Measurements from ENCODE around the gene ARPP19. TPM values are rescaled to one million over a fixed set of nuclear protein-coding genes. Genes with fewer than 3 reads are reported as not detected.
A peak's percentile ranks its signal among the peaks of the same experiment; 100 is the strongest.

The ARPP19 gene
- total RNA-seq, 1 donor from 2014 or later: 220 TPM

- Mint-ChIP-seq H3K36me3 (ENCODE audit: low read depth, unreplicated experiment) (no peaks in the 10 kb centered on the region), H3K4me1 (ENCODE audit: unreplicated experiment) (peaks cover 7% of the 10 kb centered on the region), H3K27me3 (ENCODE audit: unreplicated experiment) (peaks cover 10% of the 10 kb centered on the region), H3K27ac (ENCODE audit: unreplicated experiment) (peak overlapping the region; percentile 8), H3K9me3 (ENCODE audit: unreplicated experiment) (no peaks in the 10 kb centered on the region), H3K4me3 (ENCODE audit: unreplicated experiment) (no peak overlapping the region)
- DNase-seq (ENCODE audit: low spot score): no peak
- TF ChIP-seq, protein P1, sequence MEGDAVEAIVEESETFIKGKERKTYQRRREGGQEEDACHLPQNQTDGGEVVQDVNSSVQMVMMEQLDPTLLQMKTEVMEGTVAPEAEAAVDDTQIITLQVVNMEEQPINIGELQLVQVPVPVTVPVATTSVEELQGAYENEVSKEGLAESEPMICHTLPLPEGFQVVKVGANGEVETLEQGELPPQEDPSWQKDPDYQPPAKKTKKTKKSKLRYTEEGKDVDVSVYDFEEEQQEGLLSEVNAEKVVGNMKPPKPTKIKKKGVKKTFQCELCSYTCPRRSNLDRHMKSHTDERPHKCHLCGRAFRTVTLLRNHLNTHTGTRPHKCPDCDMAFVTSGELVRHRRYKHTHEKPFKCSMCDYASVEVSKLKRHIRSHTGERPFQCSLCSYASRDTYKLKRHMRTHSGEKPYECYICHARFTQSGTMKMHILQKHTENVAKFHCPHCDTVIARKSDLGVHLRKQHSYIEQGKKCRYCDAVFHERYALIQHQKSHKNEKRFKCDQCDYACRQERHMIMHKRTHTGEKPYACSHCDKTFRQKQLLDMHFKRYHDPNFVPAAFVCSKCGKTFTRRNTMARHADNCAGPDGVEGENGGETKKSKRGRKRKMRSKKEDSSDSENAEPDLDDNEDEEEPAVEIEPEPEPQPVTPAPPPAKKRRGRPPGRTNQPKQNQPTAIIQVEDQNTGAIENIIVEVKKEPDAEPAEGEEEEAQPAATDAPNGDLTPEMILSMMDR (IDR thresholded peaks at IDR 0.05; ENCODE audit: unreplicated experiment): no peak
Observed at GRCh38 chr15:52523192-52523591, 45.6 kb downstream of the ARPP19 start.

DNA sequence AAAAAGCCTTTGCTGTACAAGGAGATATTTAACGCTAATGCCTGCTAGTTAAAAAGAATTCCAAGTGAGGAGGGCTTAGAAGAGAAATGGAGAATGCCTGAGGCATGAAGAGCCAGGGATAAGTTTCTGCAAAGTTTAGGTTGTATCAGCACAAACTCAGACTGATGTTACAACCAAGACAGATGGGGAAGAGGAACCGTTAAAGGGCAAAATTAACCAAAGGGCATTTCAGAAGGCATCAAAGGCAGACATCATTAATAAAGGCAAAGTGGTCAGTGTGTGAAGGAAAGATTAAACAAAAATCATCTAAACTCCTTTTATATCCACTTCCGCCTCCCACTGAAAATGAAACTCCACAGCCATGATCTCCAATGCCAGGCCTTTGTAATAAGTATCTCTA, 47.1 kb downstream of the ARPP19 start:
- TF ChIP-seq, protein P1 (IDR thresholded peaks at IDR 0.05; ENCODE audit: unreplicated experiment): no peak
- H3K36me3 Mint-ChIP-seq (ENCODE audit: low read depth, unreplicated experiment): no peaks in the 10 kb centered on the region
- H3K27ac Mint-ChIP-seq (ENCODE audit: unreplicated experiment): no peak overlapping the region

DNA sequence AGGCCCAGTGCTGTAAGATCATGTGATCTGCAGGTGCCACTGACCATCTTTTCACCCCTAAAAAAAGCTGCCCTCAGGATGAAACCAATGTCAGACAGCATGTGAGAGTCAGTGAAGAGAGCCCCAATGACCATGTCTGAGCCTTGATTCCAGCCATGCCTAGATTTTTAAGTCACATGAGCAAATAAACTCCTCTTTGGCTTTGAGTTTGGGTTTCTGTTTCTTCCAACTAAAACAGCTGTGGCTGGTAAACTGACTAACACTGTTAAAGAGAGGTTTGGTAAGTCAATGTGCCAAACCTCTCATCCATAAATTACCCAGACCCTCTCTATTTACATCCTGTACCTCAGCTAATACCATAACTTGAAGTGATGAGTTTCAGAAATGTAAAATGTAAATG, 48.4 kb downstream of the ARPP19 start:
- Mint-ChIP-seq H3K4me3 (ENCODE audit: unreplicated experiment) (no peak overlapping the region), H3K27me3 (ENCODE audit: unreplicated experiment) (peaks cover 2% of the 10 kb centered on the region), H3K9me3 (ENCODE audit: unreplicated experiment) (no peaks in the 10 kb centered on the region), H3K4me1 (ENCODE audit: unreplicated experiment) (peaks cover 7% of the 10 kb centered on the region), H3K36me3 (ENCODE audit: low read depth, unreplicated experiment) (no peaks in the 10 kb centered on the region), H3K27ac (ENCODE audit: unreplicated experiment) (no peak overlapping the region)
- DNase-seq (ENCODE audit: low spot score): no peak
- TF ChIP-seq, protein P1 (IDR thresholded peaks at IDR 0.05; ENCODE audit: unreplicated experiment): no peak

More for the DNA sequence above, 47.1 kb downstream of the ARPP19 start:
- Mint-ChIP-seq H3K4me1 (ENCODE audit: unreplicated experiment) (peaks cover 7% of the 10 kb centered on the region), H3K4me3 (ENCODE audit: unreplicated experiment) (no peak overlapping the region), H3K27me3 (ENCODE audit: unreplicated experiment) (peaks cover 2% of the 10 kb centered on the region), H3K9me3 (ENCODE audit: unreplicated experiment) (no peaks in the 10 kb centered on the region)
- DNase-seq (ENCODE audit: low spot score): no peak

DNA sequence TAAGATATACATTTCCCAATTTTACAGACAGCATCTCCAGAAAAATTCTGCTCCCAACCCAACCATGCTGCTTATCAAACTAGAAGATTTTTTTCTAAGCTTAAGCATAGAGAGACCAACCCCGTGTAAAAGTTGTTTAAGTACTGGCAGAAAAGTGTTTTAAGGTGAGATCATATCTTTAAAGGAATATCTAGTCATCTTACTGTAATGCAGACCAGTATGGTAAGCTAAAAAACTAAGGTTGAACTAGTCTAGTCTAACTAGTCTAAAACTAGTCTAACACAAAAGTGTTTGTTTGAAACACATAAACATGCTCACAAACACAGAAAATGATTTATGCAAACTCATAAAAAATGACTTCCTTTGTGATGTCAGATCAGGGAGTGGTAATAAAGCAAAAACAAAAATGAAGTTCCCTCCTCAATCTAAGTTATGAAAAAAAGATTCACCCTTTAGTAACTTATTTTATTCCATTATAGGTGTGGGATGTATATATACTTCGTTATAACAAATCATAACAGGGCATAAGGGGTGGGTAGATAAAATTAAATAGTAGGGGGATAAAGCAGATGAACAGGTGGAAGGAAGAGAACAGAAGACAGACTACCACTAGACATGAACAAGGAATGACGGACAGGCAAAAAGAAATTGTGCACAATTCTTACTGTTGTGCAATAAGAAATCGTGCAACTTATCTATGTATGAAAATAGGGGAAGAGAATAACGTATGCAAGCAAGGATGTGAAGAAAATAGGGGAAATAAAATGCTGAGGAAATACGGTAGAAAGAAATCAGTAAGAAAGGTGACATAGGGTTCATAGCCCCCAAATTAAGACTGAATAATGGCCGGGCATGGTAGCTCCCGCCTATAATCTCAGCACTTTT, 50.1 kb downstream of the ARPP19 start:
- peaks cover 2% of the 10 kb centered on the region for H3K27me3 Mint-ChIP-seq (ENCODE audit: unreplicated experiment)
- H3K4me3 Mint-ChIP-seq (ENCODE audit: unreplicated experiment): no peak overlapping the region
- TF ChIP-seq, protein P1 (IDR thresholded peaks at IDR 0.05; ENCODE audit: unreplicated experiment): no peak
- no peaks in the 10 kb centered on the region for H3K9me3 Mint-ChIP-seq (ENCODE audit: unreplicated experiment)
- H3K4me1 Mint-ChIP-seq (ENCODE audit: unreplicated experiment): peaks cover 7% of the 10 kb centered on the region
- no peak for DNase-seq (ENCODE audit: low spot score)
- H3K27ac Mint-ChIP-seq (ENCODE audit: unreplicated experiment): no peak overlapping the region
- H3K36me3 Mint-ChIP-seq (ENCODE audit: low read depth, unreplicated experiment): no peaks in the 10 kb centered on the region

- no peak overlapping the region for H3K4me3 Mint-ChIP-seq (ENCODE audit: unreplicated experiment)
- peaks cover 2% of the 10 kb centered on the region for H3K27me3 Mint-ChIP-seq (ENCODE audit: unreplicated experiment)
- TF ChIP-seq, protein P1 (IDR thresholded peaks at IDR 0.05; ENCODE audit: unreplicated experiment): no peak
- DNase-seq (ENCODE audit: low spot score): no peak
- H3K36me3 Mint-ChIP-seq (ENCODE audit: low read depth, unreplicated experiment): no peaks in the 10 kb centered on the region
- no peak overlapping the region for H3K27ac Mint-ChIP-seq (ENCODE audit: unreplicated experiment)
- H3K4me1 Mint-ChIP-seq (ENCODE audit: unreplicated experiment): no peaks in the 10 kb centered on the region
- H3K9me3 Mint-ChIP-seq (ENCODE audit: unreplicated experiment): no peaks in the 10 kb centered on the region
Observed at GRCh38 chr15:52517014-52517413, 51.8 kb downstream of the ARPP19 start.
